ENCODE data around the gene ASH1L. TPM values are rescaled to one million over a fixed set of nuclear protein-coding genes. Genes with fewer than 3 reads are reported as not detected.

The ASH1L gene
- total RNA-seq, 6 experiments from 2014 or later = 25.7 to 32.5 (median 26.7) TPM

- Mint-ChIP-seq H3K36me3 (ENCODE audit: low read depth) (no peaks in the 10 kb centered on the region), H3K9me3 (no peaks in the 10 kb centered on the region), H3K4me3 (no peak overlapping the region), H3K4me1 (ENCODE audit: low read depth) (no peaks in the 10 kb centered on the region), H3K27me3 (ENCODE audit: insufficient read depth) (peaks cover 13% of the 10 kb centered on the region), H3K27ac (no peak overlapping the region)
- DNase-seq = no peak
- no peak for TF ChIP-seq CTCF (IDR thresholded peaks at IDR 0.05)
Measured at GRCh38 chr1:155287987-155288543, 274.5 kb downstream of the ASH1L start.

GRCh38 chr1:155286544-155286943, 276.1 kb downstream of the ASH1L start:
- H3K36me3 Mint-ChIP-seq (ENCODE audit: low read depth) = no peaks in the 10 kb centered on the region

GRCh38 chr1:155285631-155286044, 277.0 kb downstream of the ASH1L start:
- Mint-ChIP-seq H3K4me3 (no peak overlapping the region), H3K36me3 (ENCODE audit: low read depth) (no peaks in the 10 kb centered on the region), H3K9me3 (no peaks in the 10 kb centered on the region), H3K27ac (no peak overlapping the region), H3K27me3 (ENCODE audit: insufficient read depth) (peaks cover 6% of the 10 kb centered on the region), H3K4me1 (ENCODE audit: low read depth) (no peaks in the 10 kb centered on the region)
- no peak for TF ChIP-seq CTCF (IDR thresholded peaks at IDR 0.05)
- DNase-seq = no peak

More at GRCh38 chr1:155286544-155286943, 276.1 kb downstream of the ASH1L start:
- no peak for TF ChIP-seq CTCF (IDR thresholded peaks at IDR 0.05)
- Mint-ChIP-seq H3K9me3 (no peaks in the 10 kb centered on the region), H3K27ac (no peak overlapping the region), H3K27me3 (ENCODE audit: insufficient read depth) (peaks cover 8% of the 10 kb centered on the region), H3K4me3 (no peak overlapping the region), H3K4me1 (ENCODE audit: low read depth) (no peaks in the 10 kb centered on the region)
- no peak for DNase-seq

Small RNAs within 50 kb of the gene (microRNA-seq; reads per million reads assigned to microRNA genes)
- gene MIR555 = not detected

Other genes with a start within 250 kb of the ASH1L start
- 10 to 100 TPM; 26.6 to 36.0 (median 32.9) TPM for gene RUSC1, start 241.9 kb downstream of the ASH1L start, total RNA-seq (2021; fragmentation: NEBNext Ultra II Directional; extraction: Animal tissue kit (Norgen Biotek cat#: 25700))
- 10 to 100 TPM; 34.8 to 40.5 (median 37.5) TPM for gene MSTO1, start 47.4 kb upstream of the ASH1L start, total RNA-seq (2021; fragmentation: NEBNext Ultra II Directional; extraction: Animal tissue kit (Norgen Biotek cat#: 25700))
- gene YY1AP1, start 126.0 kb upstream of the ASH1L start, total RNA-seq (2021; fragmentation: NEBNext Ultra II Directional; extraction: Animal tissue kit (Norgen Biotek cat#: 25700)) = 10 to 100 TPM; 39.6 to 50.7 (median 42.0) TPM
- 100 to 1,000 TPM; 100 to 110 (median 104) TPM for gene DAP3, start 126.3 kb upstream of the ASH1L start, total RNA-seq (2021; fragmentation: NEBNext Ultra II Directional; extraction: Animal tissue kit (Norgen Biotek cat#: 25700))

All from HFFc6 (cell line).